ENCODE measurements around the gene ECHS1. TPM values are rescaled to one million over a fixed set of nuclear protein-coding genes. Genes with fewer than 3 reads are reported as not detected.

ECHS1 gene
- total RNA-seq, 2 experiments from 2014 or later = 50.7 to 51.4 TPM

DNA sequence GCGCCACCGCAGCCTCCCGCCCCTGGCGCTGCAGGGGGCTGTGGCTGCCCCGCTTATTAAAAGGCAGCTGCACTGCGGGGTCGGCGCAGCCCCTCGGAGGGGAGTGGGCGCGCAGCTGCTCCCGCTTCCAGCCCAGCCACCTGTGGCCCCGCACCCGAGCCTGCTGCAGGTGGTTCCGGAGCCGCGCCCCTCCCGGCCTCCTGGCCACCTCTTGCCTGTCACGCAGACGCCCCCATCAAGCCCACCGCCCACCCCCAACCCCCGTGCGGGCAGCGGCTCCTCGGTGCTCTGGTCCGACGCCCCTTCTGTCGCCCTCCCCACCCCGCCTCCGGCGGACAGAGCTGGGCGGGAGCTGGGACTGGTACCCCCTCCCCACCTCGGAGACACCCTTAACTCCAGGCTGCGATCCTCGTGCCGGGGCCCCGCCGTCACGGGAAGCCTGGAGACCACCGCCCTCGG, 37.0 kb downstream of the ECHS1 start:
- H3K27ac Mint-ChIP-seq = no peak overlapping the region
- CTCF ChIA-PET = interaction anchor here (1.2 kb wide), 1 partner anchor 21 kb away, joined by 3 read pairs; no protein-coding TSS in a partner anchor
- ATAC-seq = no peak
- TF ChIP-seq, protein P1, sequence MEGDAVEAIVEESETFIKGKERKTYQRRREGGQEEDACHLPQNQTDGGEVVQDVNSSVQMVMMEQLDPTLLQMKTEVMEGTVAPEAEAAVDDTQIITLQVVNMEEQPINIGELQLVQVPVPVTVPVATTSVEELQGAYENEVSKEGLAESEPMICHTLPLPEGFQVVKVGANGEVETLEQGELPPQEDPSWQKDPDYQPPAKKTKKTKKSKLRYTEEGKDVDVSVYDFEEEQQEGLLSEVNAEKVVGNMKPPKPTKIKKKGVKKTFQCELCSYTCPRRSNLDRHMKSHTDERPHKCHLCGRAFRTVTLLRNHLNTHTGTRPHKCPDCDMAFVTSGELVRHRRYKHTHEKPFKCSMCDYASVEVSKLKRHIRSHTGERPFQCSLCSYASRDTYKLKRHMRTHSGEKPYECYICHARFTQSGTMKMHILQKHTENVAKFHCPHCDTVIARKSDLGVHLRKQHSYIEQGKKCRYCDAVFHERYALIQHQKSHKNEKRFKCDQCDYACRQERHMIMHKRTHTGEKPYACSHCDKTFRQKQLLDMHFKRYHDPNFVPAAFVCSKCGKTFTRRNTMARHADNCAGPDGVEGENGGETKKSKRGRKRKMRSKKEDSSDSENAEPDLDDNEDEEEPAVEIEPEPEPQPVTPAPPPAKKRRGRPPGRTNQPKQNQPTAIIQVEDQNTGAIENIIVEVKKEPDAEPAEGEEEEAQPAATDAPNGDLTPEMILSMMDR (IDR thresholded peaks at IDR 0.05) = no peak
- POLR2A ChIA-PET = interaction anchor here (1.0 to 2.0 kb wide), 4 partner anchors 12 to 77 kb away, joined by 3 to 6 read pairs (median 4); no protein-coding TSS in a partner anchor
- no peak overlapping the region for H3K4me3 Mint-ChIP-seq
- intact Hi-C loops (cut with micrococcal nuclease) = no loop called here
- no peaks in the 10 kb centered on the region for H3K9me3 Mint-ChIP-seq
- no peaks in the 10 kb centered on the region for H3K36me3 Mint-ChIP-seq (ENCODE audit: low read depth)
- peaks cover 22% of the 10 kb centered on the region for H3K27me3 Mint-ChIP-seq
- H3K4me1 Mint-ChIP-seq (ENCODE audit: low read depth) = peaks cover 8% of the 10 kb centered on the region
- no peak for DNase-seq

GRCh38 chr10:133335246-133336117, 37.7 kb downstream of the ECHS1 start:
- no peak overlapping the region for H3K27ac Mint-ChIP-seq
- TF ChIP-seq, protein P1 (IDR thresholded peaks at IDR 0.05) = no peak
- ChIA-PET POLR2A (interaction anchor here (0.9 to 2.0 kb wide), 6 partner anchors 11 to 77 kb away, joined by 3 to 6 read pairs (median 3); partner anchors contain the start of gene PRAP1), CTCF (interaction anchor here (1.2 to 1.4 kb wide), 2 partner anchors 21 to 22 kb away, joined by 3 to 4 read pairs; no protein-coding TSS in a partner anchor)
- peaks cover 8% of the 10 kb centered on the region for H3K4me1 Mint-ChIP-seq (ENCODE audit: low read depth)
- ATAC-seq (peak; percentile 53), DNase-seq (peak; percentile 90)
- no peaks in the 10 kb centered on the region for H3K9me3 Mint-ChIP-seq
- H3K27me3 Mint-ChIP-seq = peaks cover 22% of the 10 kb centered on the region
- no peaks in the 10 kb centered on the region for H3K36me3 Mint-ChIP-seq (ENCODE audit: low read depth)
- intact Hi-C loops (cut with micrococcal nuclease) = no loop called here
- peak overlapping the region; percentile 48 for H3K4me3 Mint-ChIP-seq

DNA sequence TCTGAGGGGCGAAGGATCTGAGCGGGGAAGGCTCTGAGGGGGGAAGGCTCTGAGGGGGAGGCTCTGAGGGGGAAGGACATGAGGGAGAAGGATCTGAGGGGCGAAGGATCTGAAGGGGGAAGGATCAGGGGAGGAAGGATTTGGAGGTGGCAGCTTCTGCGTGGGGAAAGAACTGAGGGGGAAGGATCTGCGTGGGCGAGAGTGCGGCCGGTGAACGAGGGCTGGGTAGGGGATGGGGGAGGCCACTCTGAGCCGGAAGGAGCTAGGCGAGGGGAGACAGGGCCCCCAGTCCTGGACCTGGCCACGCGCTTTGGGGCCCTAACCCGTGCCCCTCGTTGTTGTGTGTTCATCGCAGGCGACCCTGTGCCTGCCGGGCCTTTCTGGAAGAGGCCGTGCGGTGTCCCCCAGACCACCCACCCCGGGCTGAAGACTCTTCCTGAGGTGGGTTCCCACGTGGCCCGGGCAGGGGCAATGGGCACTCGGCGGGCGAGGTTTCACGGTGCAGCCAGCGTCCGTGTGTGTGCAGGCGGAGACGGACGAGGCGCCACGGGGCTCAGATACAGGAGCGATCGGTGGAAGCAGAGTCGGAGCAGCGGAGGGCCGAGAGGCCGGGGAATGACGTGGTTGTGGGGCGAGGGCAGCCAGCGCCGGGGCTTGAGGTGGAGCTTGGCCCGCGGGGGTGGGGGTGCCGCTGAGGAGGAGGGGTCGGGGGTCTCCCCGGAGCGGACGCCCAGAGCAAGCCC, 38.5 kb downstream of the ECHS1 start:
- ATAC-seq (peak; percentile 31), DNase-seq (no peak)
- Mint-ChIP-seq H3K4me1 (ENCODE audit: low read depth) (peaks cover 9% of the 10 kb centered on the region), H3K27me3 (peaks cover 22% of the 10 kb centered on the region), H3K27ac (no peak overlapping the region), H3K9me3 (no peaks in the 10 kb centered on the region), H3K4me3 (peak overlapping the region; percentile 56), H3K36me3 (ENCODE audit: low read depth) (no peaks in the 10 kb centered on the region)
- POLR2A ChIA-PET = interaction anchor here (0.9 to 2.0 kb wide), 3 partner anchors 13 to 22 kb away, joined by 3 to 6 read pairs (median 3); partner anchors contain the start of gene PRAP1
- TF ChIP-seq, protein P1 (IDR thresholded peaks at IDR 0.05) = no peak
- CTCF ChIA-PET = interaction anchor here (1.4 kb wide), 1 partner anchor 20 kb away, joined by 4 read pairs; no protein-coding TSS in a partner anchor
- intact Hi-C loops (cut with micrococcal nuclease) = no loop called here

DNA sequence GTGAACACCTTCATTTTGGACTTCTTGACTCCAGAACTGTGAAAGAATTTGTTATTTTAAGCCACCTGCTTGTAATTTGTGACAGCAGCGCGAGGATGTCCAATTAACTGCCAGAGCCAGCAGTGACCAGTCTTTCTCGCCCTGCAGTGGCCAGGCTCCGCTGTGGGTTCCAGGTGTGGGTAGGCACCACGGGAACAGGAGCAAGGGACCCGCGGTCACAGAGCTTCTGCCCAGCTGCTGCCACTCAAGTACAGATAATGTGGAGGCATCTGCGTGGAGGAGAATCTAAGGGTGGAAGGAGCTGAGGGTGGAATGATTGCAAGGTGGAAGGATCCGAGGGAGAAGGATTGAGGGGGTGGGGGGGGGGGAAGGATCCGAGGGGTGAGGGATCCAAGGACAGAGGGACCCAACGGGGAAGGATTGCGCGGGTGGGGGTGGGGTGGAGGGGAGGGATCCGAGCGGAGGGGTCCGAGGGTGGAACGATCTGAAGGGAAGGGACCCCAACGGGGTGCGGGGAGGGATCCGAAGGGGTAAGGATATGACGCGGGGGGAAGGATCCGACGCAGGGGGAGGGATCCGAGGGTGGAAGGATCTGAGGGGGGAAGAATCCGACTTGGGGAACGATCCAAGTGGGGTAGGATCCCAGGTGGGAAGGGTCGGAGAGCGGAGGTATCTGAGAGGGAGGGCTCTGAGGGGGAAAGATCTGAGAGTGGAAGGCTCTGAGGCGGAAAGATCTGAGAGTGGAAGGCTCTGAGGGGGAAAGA, 40.0 kb downstream of the ECHS1 start:
- H3K27me3 Mint-ChIP-seq = peaks cover 31% of the 10 kb centered on the region
- peaks cover 14% of the 10 kb centered on the region for H3K4me1 Mint-ChIP-seq (ENCODE audit: low read depth)
- H3K36me3 Mint-ChIP-seq (ENCODE audit: low read depth) = no peaks in the 10 kb centered on the region
- CTCF ChIA-PET = interaction anchor here (1.1 kb wide), 1 partner anchor 14 kb away, joined by 3 read pairs; no protein-coding TSS in a partner anchor
- intact Hi-C loops (cut with micrococcal nuclease) = no loop called here
- H3K4me3 Mint-ChIP-seq = no peak overlapping the region
- H3K27ac Mint-ChIP-seq = no peak overlapping the region
- DNase-seq (no peak), ATAC-seq (no peak)
- POLR2A ChIA-PET = interaction anchor here (0.6 to 1.5 kb wide), 2 partner anchors 9 to 26 kb away, joined by 3 to 4 read pairs; no protein-coding TSS in a partner anchor
- TF ChIP-seq, protein P1 (IDR thresholded peaks at IDR 0.05) = no peak
- H3K9me3 Mint-ChIP-seq = no peaks in the 10 kb centered on the region

Data from activated CD8-positive, alpha-beta T cell treated with anti-CD3 and anti-CD28 coated beads for 36 hours (primary cell).